ENCODE measurements around the gene ANKRD39.

The ANKRD39 gene

GRCh38 chr2:96839875-96840850 is 17.7 kb downstream of the ANKRD39 start:
- CTCF ChIA-PET = no interaction called here
- POLR2A ChIA-PET = no interaction called here
- TF ChIP-seq ARNT (IDR thresholded peaks at IDR 0.05) (no peak), L3MBTL2 (conservative IDR thresholded peaks at IDR 0.05) (no peak), FOXA1 (IDR thresholded peaks at IDR 0.05) (no peak), CTBP1 (IDR thresholded peaks at IDR 0.05; ENCODE audit: borderline replicate concordance) (no peak), ELF4 (IDR thresholded peaks at IDR 0.05) (no peak), LEF1 (IDR thresholded peaks at IDR 0.05; ENCODE audit: borderline replicate concordance) (no peak), PKNOX1 (IDR thresholded peaks at IDR 0.05) (no peak), NFRKB (IDR thresholded peaks at IDR 0.05) (no peak), ZNF384 (IDR thresholded peaks at IDR 0.05) (no peak)
- DNase-seq (ENCODE audit: extremely low spot score) = no peak

GRCh38 chr2:96839293-96839874 is 18.4 kb downstream of the ANKRD39 start:
- no peak for TF ChIP-seq SUZ12 (IDR thresholded peaks at IDR 0.05)
- CTCF ChIA-PET = no interaction called here
- POLR2A ChIA-PET = interaction anchor here (1.4 kb wide), 1 partner anchor 19 kb away, joined by 4 read pairs; the partner anchor contains the start of gene ANKRD39
- no peak for DNase-seq (ENCODE audit: extremely low spot score)

GRCh38 chr2:96838345-96839292 is 19.2 kb downstream of the ANKRD39 start:
- no peak for DNase-seq (ENCODE audit: extremely low spot score)
- POLR2A ChIA-PET = interaction anchor here (1.4 kb wide), 1 partner anchor 20 kb away, joined by 4 read pairs; the partner anchor contains the start of gene ANKRD39
- TF ChIP-seq NFRKB (IDR thresholded peaks at IDR 0.05) (no peak), FOXA1 (IDR thresholded peaks at IDR 0.05) (no peak), PKNOX1 (IDR thresholded peaks at IDR 0.05) (no peak), SP1 (IDR thresholded peaks at IDR 0.05) (no peak), HDGF (IDR thresholded peaks at IDR 0.05; ENCODE audit: borderline replicate concordance) (no peak), ARNT (IDR thresholded peaks at IDR 0.05) (no peak), CTBP1 (IDR thresholded peaks at IDR 0.05; ENCODE audit: borderline replicate concordance) (no peak), FOXM1 (IDR thresholded peaks at IDR 0.05; ENCODE audit: borderline replicate concordance) (no peak), FOXK2 (IDR thresholded peaks at IDR 0.05) (no peak)
- CTCF ChIA-PET = no interaction called here

GRCh38 chr2:96837575-96837974 is 20.2 kb downstream of the ANKRD39 start:
- POLR2A ChIA-PET = no interaction called here
- DNase-seq (ENCODE audit: extremely low spot score) = no peak
- TF ChIP-seq FOXM1 (IDR thresholded peaks at IDR 0.05; ENCODE audit: borderline replicate concordance) = no peak
- TF ChIP-seq LEF1 (IDR thresholded peaks at IDR 0.05; ENCODE audit: borderline replicate concordance) = no peak
- TF ChIP-seq ELF4 (IDR thresholded peaks at IDR 0.05) = no peak
- no peak for TF ChIP-seq BHLHE40 (IDR thresholded peaks at IDR 0.05; ENCODE audit: borderline replicate concordance)
- TF ChIP-seq FOXK2 (IDR thresholded peaks at IDR 0.05) = no peak
- TF ChIP-seq HDGF (IDR thresholded peaks at IDR 0.05; ENCODE audit: borderline replicate concordance) = no peak
- no peak for TF ChIP-seq SUZ12 (IDR thresholded peaks at IDR 0.05)
- TF ChIP-seq NFRKB (IDR thresholded peaks at IDR 0.05) = no peak
- no peak for TF ChIP-seq SP1 (IDR thresholded peaks at IDR 0.05)
- no peak for TF ChIP-seq ARNT (IDR thresholded peaks at IDR 0.05)
- TF ChIP-seq PKNOX1 (IDR thresholded peaks at IDR 0.05) = no peak
- no peak for TF ChIP-seq CTBP1 (IDR thresholded peaks at IDR 0.05; ENCODE audit: borderline replicate concordance)
- TF ChIP-seq TARDBP (IDR thresholded peaks at IDR 0.05) = no peak
- TF ChIP-seq L3MBTL2 (conservative IDR thresholded peaks at IDR 0.05) = no peak
- no peak for TF ChIP-seq FOXA1 (IDR thresholded peaks at IDR 0.05)
- no peak for TF ChIP-seq ZNF384 (IDR thresholded peaks at IDR 0.05)
- CTCF ChIA-PET = no interaction called here

GRCh38 chr2:96835830-96836229 is 22.0 kb downstream of the ANKRD39 start:
- ChIA-PET CTCF (interaction anchor here (0.7 to 1.0 kb wide), 2 partner anchors 12 to 57 kb away, joined by 3 to 4 read pairs; no protein-coding TSS in a partner anchor), POLR2A (interaction anchor here (1.3 kb wide), 1 partner anchor 20 kb away, joined by 3 read pairs; the partner anchor contains the start of gene CNNM3)
- TF ChIP-seq FOXM1 (IDR thresholded peaks at IDR 0.05; ENCODE audit: borderline replicate concordance) = no peak
- no peak for TF ChIP-seq NFRKB (IDR thresholded peaks at IDR 0.05)
- no peak for TF ChIP-seq L3MBTL2 (conservative IDR thresholded peaks at IDR 0.05)
- TF ChIP-seq TARDBP (IDR thresholded peaks at IDR 0.05) = no peak
- no peak for TF ChIP-seq FOXK2 (IDR thresholded peaks at IDR 0.05)
- TF ChIP-seq ELF4 (IDR thresholded peaks at IDR 0.05) = no peak
- no peak for TF ChIP-seq CTBP1 (IDR thresholded peaks at IDR 0.05; ENCODE audit: borderline replicate concordance)
- DNase-seq (ENCODE audit: extremely low spot score) = no peak
